AG04449 (cell line): ENCODE data around the gene TRABD2B.

Experiments
- CTCF ChIA-PET: fragments of 350-600 bp; formaldehyde crosslinking; extraction: SDS; loops from one replicate; lab custom pipeline; 2021; ENCODE audit warnings: antibody characterized with exemption; lab: Yijun Ruan, JAX
- POLR2A ChIA-PET: fragments of 400-600, 350-600 bp; formaldehyde crosslinking; extraction: SDS; loops from one replicate; lab custom pipeline; 2020; ENCODE audit warnings: antibody characterized with exemption, inconsistent platforms; lab: Yijun Ruan, JAX
- DNase-seq: peaks from one replicate; pipeline ENCODE4 v3.0.0-alpha.2; 2010; ENCODE audit warnings: low read depth, low spot score
- H3K4me3 ChIP-seq: 2 replicates; pipeline ENCODE4 v1.5.1; 2011; ENCODE audit warnings: low read depth, mild to moderate bottlenecking, control low read depth, low read length
- CTCF ChIP-seq: IDR thresholded peaks from one replicate; pipeline ENCODE4 v1.5.1; 2011; ENCODE audit warnings: mild to moderate bottlenecking, moderate library complexity, low read length, control low read depth, inconsistent platforms; ENCODE audit not compliant: insufficient read depth; ENCODE audit errors: missing control alignments

Gene TRABD2B

DNA sequence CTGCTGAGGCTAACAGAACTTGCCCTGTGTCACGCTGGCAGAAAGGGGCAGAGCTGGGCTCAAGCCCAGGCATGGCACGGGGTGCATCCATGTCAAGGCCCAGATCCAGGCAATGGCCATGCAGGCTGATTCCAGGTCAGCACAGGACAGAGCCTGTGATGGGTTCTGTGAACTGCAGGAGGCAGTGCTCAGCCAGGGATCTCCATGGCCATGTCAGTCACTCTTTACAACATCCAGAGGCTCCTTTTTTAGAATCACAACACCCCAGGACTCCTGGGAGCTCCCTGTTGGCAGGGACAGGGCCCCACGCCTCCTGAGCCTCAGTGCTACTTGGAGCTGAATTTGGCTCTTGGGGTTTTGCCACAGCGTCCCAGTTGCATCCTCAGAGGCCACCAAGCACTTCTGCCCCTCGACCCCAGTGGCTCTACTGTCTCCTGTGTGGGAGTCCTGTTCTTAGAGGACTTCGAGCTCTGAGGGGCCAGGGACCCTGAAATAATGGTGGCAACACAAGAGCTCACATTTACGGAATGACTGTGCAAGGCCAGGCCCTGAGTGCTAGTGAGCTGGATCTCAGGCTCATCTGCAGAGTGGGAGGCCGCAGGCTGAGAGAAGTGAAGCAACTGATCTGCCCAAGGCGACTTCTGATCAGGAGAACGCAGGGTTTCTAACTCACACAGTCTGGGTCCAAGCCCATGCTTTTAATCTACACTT lies 211.5 kb downstream of the TRABD2B start:
- H3K4me3 ChIP-seq: no peak overlapping the region
- no peak for TF ChIP-seq CTCF
- no peak for DNase-seq
- CTCF ChIA-PET: no interaction called here
- POLR2A ChIA-PET: no interaction called here

DNA sequence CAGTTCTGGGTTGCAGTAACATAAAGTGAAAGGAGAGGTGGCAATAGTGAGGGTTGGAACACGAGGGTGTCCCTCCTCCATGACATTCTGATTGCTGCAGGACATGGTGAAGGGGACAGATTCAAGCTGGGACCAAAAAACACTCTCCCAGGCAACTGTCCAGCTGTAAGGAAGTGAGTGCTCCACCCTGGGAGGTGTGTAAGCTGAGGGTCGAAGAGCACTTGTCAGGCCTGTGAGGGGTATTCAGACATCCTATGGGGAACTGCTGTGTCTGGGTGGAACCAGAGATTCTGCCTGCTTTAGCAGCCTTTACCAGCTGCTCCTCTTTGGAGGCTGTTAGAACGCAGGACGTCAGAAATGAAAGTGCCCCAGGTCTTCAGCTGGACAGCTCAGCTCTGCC lies 212.1 kb downstream of the TRABD2B start:
- ChIA-PET POLR2A (no interaction called here), CTCF (no interaction called here)
- no peak for TF ChIP-seq CTCF
- DNase-seq: no peak
- H3K4me3 ChIP-seq: no peak overlapping the region

DNA sequence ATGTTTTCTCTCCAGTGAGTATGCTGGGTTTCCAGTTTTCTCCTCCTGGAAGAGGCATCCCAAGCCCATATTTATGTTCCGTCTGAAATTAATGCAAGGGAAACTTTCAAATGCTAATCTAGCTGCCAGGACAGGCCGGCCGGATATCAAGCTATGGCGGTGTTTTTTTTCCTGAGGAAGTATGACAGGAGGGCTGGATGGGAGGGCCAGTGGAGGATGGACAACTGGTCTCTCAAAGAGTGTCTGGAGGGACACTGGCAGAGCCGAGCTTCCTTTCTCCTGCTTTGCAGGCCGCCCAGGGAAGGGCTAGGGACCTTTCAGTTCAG lies 212.7 kb downstream of the TRABD2B start:
- no peak for DNase-seq
- no peak overlapping the region for H3K4me3 ChIP-seq
- TF ChIP-seq CTCF: no peak
- POLR2A ChIA-PET: no interaction called here
- CTCF ChIA-PET: no interaction called here

- CTCF ChIA-PET: no interaction called here
- TF ChIP-seq CTCF: no peak
- POLR2A ChIA-PET: no interaction called here
- DNase-seq: no peak
- H3K4me3 ChIP-seq: no peak overlapping the region
Observed at GRCh38 chr1:47783638-47784496, 213.3 kb downstream of the TRABD2B start.

DNA sequence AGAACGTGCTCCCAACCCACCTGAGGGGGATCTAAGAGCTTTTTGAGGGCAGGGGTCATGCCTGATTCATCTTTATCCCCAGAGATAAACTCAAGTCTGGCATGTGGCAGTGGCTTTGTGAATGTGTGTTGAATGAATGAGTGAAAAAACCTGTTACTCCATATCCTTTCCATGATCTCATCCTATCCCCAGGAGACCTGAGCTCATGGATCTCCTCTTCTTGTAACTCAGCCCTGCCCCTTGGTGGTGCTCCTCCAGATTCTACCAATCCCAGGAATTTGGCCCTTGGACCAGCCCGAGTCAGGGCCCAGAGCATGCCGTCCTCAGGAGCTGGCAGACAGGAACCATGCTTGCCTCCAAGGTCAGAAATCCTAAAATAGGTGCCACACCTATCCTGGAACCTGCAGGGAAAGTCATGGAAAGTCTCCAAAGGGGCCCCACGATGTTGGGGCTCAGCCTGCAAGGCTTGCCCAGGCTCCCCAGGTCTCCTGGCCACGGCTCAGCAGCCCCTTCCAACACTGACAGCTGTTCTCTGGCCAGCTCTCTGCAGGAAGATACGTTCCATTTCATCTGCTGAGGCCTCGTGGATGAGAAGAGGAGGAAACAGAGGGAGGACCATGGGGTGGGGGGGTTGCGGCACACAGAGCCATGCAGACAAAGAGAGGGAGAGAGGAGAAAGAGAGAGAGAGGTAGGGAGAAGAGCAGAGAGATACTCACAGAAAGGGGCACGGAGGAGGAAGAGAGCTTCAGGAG lies 214.6 kb downstream of the TRABD2B start:
- no peak overlapping the region for H3K4me3 ChIP-seq
- no peak for DNase-seq
- ChIA-PET POLR2A (no interaction called here), CTCF (no interaction called here)
- TF ChIP-seq CTCF: no peak
